ENCODE data around the gene DAP3.

DNA sequence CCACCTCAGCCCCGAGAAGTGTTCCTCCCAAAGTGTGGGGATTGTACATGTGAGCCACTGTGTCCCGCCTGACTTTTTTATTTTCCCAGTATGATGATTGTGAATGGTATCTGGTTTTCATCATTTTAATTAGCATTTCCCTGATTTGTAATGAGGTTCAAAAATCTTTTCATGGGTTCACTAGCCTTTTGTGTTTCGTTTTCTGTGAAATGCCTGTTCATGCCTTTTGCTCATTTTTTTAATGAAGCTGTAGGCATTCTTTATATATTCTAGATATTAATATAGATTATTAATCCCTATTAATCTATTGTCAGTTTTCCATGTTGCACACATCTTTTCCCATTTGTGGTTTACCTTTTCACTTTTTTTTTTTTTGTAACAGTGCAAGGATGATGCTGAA, 20.5 kb downstream of the DAP3 start:
- TF ChIP-seq, protein P1, sequence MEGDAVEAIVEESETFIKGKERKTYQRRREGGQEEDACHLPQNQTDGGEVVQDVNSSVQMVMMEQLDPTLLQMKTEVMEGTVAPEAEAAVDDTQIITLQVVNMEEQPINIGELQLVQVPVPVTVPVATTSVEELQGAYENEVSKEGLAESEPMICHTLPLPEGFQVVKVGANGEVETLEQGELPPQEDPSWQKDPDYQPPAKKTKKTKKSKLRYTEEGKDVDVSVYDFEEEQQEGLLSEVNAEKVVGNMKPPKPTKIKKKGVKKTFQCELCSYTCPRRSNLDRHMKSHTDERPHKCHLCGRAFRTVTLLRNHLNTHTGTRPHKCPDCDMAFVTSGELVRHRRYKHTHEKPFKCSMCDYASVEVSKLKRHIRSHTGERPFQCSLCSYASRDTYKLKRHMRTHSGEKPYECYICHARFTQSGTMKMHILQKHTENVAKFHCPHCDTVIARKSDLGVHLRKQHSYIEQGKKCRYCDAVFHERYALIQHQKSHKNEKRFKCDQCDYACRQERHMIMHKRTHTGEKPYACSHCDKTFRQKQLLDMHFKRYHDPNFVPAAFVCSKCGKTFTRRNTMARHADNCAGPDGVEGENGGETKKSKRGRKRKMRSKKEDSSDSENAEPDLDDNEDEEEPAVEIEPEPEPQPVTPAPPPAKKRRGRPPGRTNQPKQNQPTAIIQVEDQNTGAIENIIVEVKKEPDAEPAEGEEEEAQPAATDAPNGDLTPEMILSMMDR (conservative IDR thresholded peaks at IDR 0.05 in 1 of 2, IDR thresholded peaks at IDR 0.05 in 1 of 2; ENCODE audit: extremely low read depth in 1 of 2, insufficient read depth in 1 of 2, low read depth in 1 of 2, low read length in 2 of 2): no peak
- TF ChIP-seq EZH2 (IDR thresholded peaks at IDR 0.05; ENCODE audit: borderline replicate concordance, low read length): no peak

Data from mammary epithelial cell (primary cell).